Esophagus muscularis mucosa (tissue), 4 donors: ENCODE data around the gene MICAL3.

Experiments used
- CTCF ChIP-seq, 3 experiments: fragments of 200-600 bp in 2 of 3; fragments of 450-650 bp in 1 of 3; sonication (generic) in 2 of 3; IDR thresholded peaks; one replicate each; pipeline ENCODE4 v1.5.1; 2017 to 2019; ENCODE audit warnings: antibody characterized with exemption in 3 of 3, mild to moderate bottlenecking in 2 of 3, moderate library complexity in 1 of 3
- EP300 ChIP-seq: sonication (generic); formaldehyde crosslinking; IDR thresholded peaks from one replicate; pipeline ENCODE4 v1.6.1; 2017; ENCODE audit warnings: antibody characterized with exemption
- POLR2A ChIP-seq: fragments of 450-650 bp; IDR thresholded peaks from one replicate; pipeline ENCODE4 v1.6.1; 2017; ENCODE audit warnings: antibody characterized with exemption, moderate library complexity, mild to moderate bottlenecking, low read depth
- POLR2AphosphoS5 ChIP-seq, 2 donors: sonication (generic); formaldehyde crosslinking; IDR thresholded peaks; one replicate each; pipeline ENCODE4 v1.6.1; 2017; ENCODE audit warnings: antibody characterized with exemption in 2 of 2

GRCh38 chr22:17891481-17892167 lies 132.7 kb downstream of the MICAL3 start:
- TF ChIP-seq CTCF (IDR thresholded peaks at IDR 0.05) (peak; percentile 61 to 67 (median 63)), POLR2A (no peak), POLR2AphosphoS5 (IDR thresholded peaks at IDR 0.05) (peak in 1 of 2 donors; percentile 43), EP300 (no peak)
